Measurements from ENCODE around the gene EOGT.

EOGT gene

GRCh38 chr3:69011096-69011730 lies 2.3 kb downstream of the EOGT start:
- H3K4me3 ChIP-seq (ENCODE audit: low read depth in 1 of 5, low read length in 5 of 5) = no peak overlapping the region
- peaks cover 2 to 37% (median 33%) of the 10 kb centered on the region in 5 donors for H3K4me1 ChIP-seq (ENCODE audit: control insufficient read depth in 5 of 5, insufficient read depth in 5 of 5, low read length in 5 of 5)
- H3K27ac ChIP-seq (ENCODE audit: low read depth, low read length) = peak overlapping the region; percentile 96

GRCh38 chr3:69009559-69010410 lies 3.7 kb downstream of the EOGT start:
- no peaks in the 10 kb centered on the region for H3K9me3 ChIP-seq (ENCODE audit: control insufficient read depth in 5 of 5, low read length in 5 of 5)
- H3K4me3 ChIP-seq (ENCODE audit: low read depth in 1 of 5, low read length in 5 of 5) = no peak overlapping the region
- peak overlapping the region; percentile 96 for H3K27ac ChIP-seq (ENCODE audit: low read depth, low read length)
- H3K4me1 ChIP-seq (ENCODE audit: control insufficient read depth in 5 of 5, insufficient read depth in 5 of 5, low read length in 5 of 5) = peaks cover 2 to 40% (median 33%) of the 10 kb centered on the region in 5 donors
- peak overlapping the region in 1 of 5 donors; percentile 34 for H3K9ac ChIP-seq (ENCODE audit: low read length in 5 of 5)
- H3K27me3 ChIP-seq (ENCODE audit: control insufficient read depth in 5 of 5, insufficient read depth in 4 of 5, low read length in 5 of 5) = no peaks in the 10 kb centered on the region
- H3K36me3 ChIP-seq (ENCODE audit: control insufficient read depth in 5 of 5, insufficient read depth in 5 of 5, low read length in 5 of 5) = peaks cover 17 to 34% (median 26%) of the 10 kb centered on the region in 5 donors

More at GRCh38 chr3:69011096-69011730, 2.3 kb downstream of the EOGT start:
- Histone ChIP-seq H3K9ac (ENCODE audit: low read length in 5 of 5) (peak overlapping the region in 1 of 5 donors; percentile 88), H3K36me3 (ENCODE audit: control insufficient read depth in 5 of 5, insufficient read depth in 5 of 5, low read length in 5 of 5) (peaks cover 10 to 21% (median 19%) of the 10 kb centered on the region in 5 donors), H3K27me3 (ENCODE audit: control insufficient read depth in 5 of 5, insufficient read depth in 4 of 5, low read length in 5 of 5) (no peaks in the 10 kb centered on the region), H3K9me3 (ENCODE audit: control insufficient read depth in 5 of 5, low read length in 5 of 5) (no peaks in the 10 kb centered on the region)

- no peak overlapping the region for H3K9ac ChIP-seq (ENCODE audit: low read length in 5 of 5)
- peaks cover 22 to 42% (median 33%) of the 10 kb centered on the region in 5 donors for H3K36me3 ChIP-seq (ENCODE audit: control insufficient read depth in 5 of 5, insufficient read depth in 5 of 5, low read length in 5 of 5)
These were observed 4.5 kb downstream of the EOGT start for GRCh38 chr3:69008980-69009379.

DNA sequence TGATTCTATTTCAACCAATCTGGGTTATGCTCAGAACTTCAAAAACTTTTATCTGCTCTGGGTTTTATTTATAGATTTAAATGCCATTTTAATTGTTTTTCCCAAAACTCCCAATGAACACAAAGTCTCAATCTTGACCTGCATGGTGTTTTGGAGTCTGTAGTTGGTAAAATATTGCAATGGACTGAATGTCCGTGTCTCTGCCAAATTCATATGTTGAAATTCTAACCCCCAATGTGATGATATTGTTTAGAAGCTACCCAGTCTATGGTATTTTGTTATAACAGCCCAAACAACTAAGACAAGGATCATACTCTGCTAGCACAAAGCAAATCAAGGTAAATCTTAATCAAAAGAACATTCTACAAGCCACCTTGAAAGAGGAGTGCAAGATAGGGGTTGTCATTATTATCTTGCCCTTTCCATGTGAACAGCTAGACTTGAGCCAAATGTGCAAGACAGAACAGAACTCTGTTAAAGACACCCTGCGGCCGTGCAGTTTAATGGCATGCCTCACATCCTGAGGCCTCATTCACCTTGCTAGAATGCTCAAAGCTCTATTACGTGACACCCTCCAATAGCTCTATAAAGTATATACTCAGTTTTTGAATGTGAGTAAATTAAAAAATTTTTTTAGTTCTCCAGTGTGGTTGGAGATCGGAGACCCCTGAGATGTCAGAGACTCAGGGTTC lies 7.5 kb downstream of the EOGT start:
- Histone ChIP-seq H3K9ac (ENCODE audit: low read length in 5 of 5) (no peak overlapping the region), H3K36me3 (ENCODE audit: control insufficient read depth in 5 of 5, insufficient read depth in 5 of 5, low read length in 5 of 5) (peaks cover 32 to 72% (median 58%) of the 10 kb centered on the region in 5 donors), H3K27ac (ENCODE audit: low read depth, low read length) (no peak overlapping the region), H3K27me3 (ENCODE audit: control insufficient read depth in 5 of 5, insufficient read depth in 4 of 5, low read length in 5 of 5) (no peaks in the 10 kb centered on the region), H3K4me3 (ENCODE audit: low read depth in 1 of 5, low read length in 5 of 5) (no peak overlapping the region), H3K4me1 (ENCODE audit: control insufficient read depth in 5 of 5, insufficient read depth in 5 of 5, low read length in 5 of 5) (peaks cover 2 to 19% (median 15%) of the 10 kb centered on the region in 5 donors), H3K9me3 (ENCODE audit: control insufficient read depth in 5 of 5, low read length in 5 of 5) (no peaks in the 10 kb centered on the region)

More at GRCh38 chr3:69008980-69009379, 4.5 kb downstream of the EOGT start:
- Histone ChIP-seq H3K9me3 (ENCODE audit: control insufficient read depth in 5 of 5, low read length in 5 of 5) (no peaks in the 10 kb centered on the region), H3K4me3 (ENCODE audit: low read depth in 1 of 5, low read length in 5 of 5) (no peak overlapping the region), H3K27ac (ENCODE audit: low read depth, low read length) (peak overlapping the region; percentile 96), H3K27me3 (ENCODE audit: control insufficient read depth in 5 of 5, insufficient read depth in 4 of 5, low read length in 5 of 5) (no peaks in the 10 kb centered on the region), H3K4me1 (ENCODE audit: control insufficient read depth in 5 of 5, insufficient read depth in 5 of 5, low read length in 5 of 5) (peaks cover 2 to 36% (median 28%) of the 10 kb centered on the region in 5 donors)

- no peak overlapping the region for H3K9ac ChIP-seq (ENCODE audit: low read length in 5 of 5)
- peaks cover 37 to 75% (median 58%) of the 10 kb centered on the region in 5 donors for H3K36me3 ChIP-seq (ENCODE audit: control insufficient read depth in 5 of 5, insufficient read depth in 5 of 5, low read length in 5 of 5)
- H3K27me3 ChIP-seq (ENCODE audit: control insufficient read depth in 5 of 5, insufficient read depth in 4 of 5, low read length in 5 of 5) = no peaks in the 10 kb centered on the region
- H3K9me3 ChIP-seq (ENCODE audit: control insufficient read depth in 5 of 5, low read length in 5 of 5) = no peaks in the 10 kb centered on the region
- no peak overlapping the region for H3K4me3 ChIP-seq (ENCODE audit: low read depth in 1 of 5, low read length in 5 of 5)
- no peak overlapping the region for H3K27ac ChIP-seq (ENCODE audit: low read depth, low read length)
- peaks cover 2 to 18% (median 14%) of the 10 kb centered on the region in 5 donors for H3K4me1 ChIP-seq (ENCODE audit: control insufficient read depth in 5 of 5, insufficient read depth in 5 of 5, low read length in 5 of 5)
These were observed 8.3 kb downstream of the EOGT start for GRCh38 chr3:69005071-69005790.

GRCh38 chr3:69004138-69004537 lies 9.3 kb downstream of the EOGT start:
- Histone ChIP-seq H3K9ac (ENCODE audit: low read length in 5 of 5) (no peak overlapping the region), H3K4me3 (ENCODE audit: low read depth in 1 of 5, low read length in 5 of 5) (no peak overlapping the region), H3K4me1 (ENCODE audit: control insufficient read depth in 5 of 5, insufficient read depth in 5 of 5, low read length in 5 of 5) (peaks cover 2 to 10% (median 6%) of the 10 kb centered on the region in 5 donors), H3K9me3 (ENCODE audit: control insufficient read depth in 5 of 5, low read length in 5 of 5) (no peaks in the 10 kb centered on the region), H3K27ac (ENCODE audit: low read depth, low read length) (no peak overlapping the region), H3K36me3 (ENCODE audit: control insufficient read depth in 5 of 5, insufficient read depth in 5 of 5, low read length in 5 of 5) (peaks cover 37 to 86% (median 63%) of the 10 kb centered on the region in 5 donors), H3K27me3 (ENCODE audit: control insufficient read depth in 5 of 5, insufficient read depth in 4 of 5, low read length in 5 of 5) (no peaks in the 10 kb centered on the region)

DNA sequence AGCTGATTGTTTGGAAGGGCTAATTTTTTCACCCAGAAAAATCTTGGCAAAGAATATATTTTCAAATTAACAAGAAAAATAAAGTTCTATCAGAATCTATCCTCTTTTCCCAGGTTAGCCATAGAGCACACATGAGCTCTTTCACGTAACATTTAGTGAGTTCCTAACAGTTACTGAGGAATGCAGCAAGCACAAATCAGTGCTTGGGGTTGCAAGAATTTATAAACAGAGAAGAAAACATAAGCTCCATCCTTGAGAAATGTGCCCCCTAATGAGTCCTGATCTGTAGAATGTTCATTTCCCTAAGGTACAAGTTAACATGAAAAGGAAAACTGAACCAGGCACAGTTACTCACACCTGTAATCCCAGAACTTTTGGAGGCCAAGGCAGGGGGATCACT lies 13.9 kb downstream of the EOGT start:
- no peaks in the 10 kb centered on the region for H3K4me1 ChIP-seq (ENCODE audit: control insufficient read depth in 5 of 5, insufficient read depth in 5 of 5, low read length in 5 of 5)
- no peaks in the 10 kb centered on the region for H3K27me3 ChIP-seq (ENCODE audit: control insufficient read depth in 5 of 5, insufficient read depth in 4 of 5, low read length in 5 of 5)
- peaks cover 35 to 87% (median 73%) of the 10 kb centered on the region in 5 donors for H3K36me3 ChIP-seq (ENCODE audit: control insufficient read depth in 5 of 5, insufficient read depth in 5 of 5, low read length in 5 of 5)
- H3K9me3 ChIP-seq (ENCODE audit: control insufficient read depth in 5 of 5, low read length in 5 of 5) = no peaks in the 10 kb centered on the region
- no peak overlapping the region for H3K27ac ChIP-seq (ENCODE audit: low read depth, low read length)
- H3K4me3 ChIP-seq (ENCODE audit: low read depth in 1 of 5, low read length in 5 of 5) = no peak overlapping the region
- H3K9ac ChIP-seq (ENCODE audit: low read length in 5 of 5) = no peak overlapping the region

GRCh38 chr3:68999158-68999557 lies 14.3 kb downstream of the EOGT start:
- H3K9me3 ChIP-seq (ENCODE audit: control insufficient read depth in 5 of 5, low read length in 5 of 5) = no peaks in the 10 kb centered on the region
- H3K27me3 ChIP-seq (ENCODE audit: control insufficient read depth in 5 of 5, insufficient read depth in 4 of 5, low read length in 5 of 5) = no peaks in the 10 kb centered on the region
- H3K36me3 ChIP-seq (ENCODE audit: control insufficient read depth in 5 of 5, insufficient read depth in 5 of 5, low read length in 5 of 5) = peaks cover 32 to 87% (median 74%) of the 10 kb centered on the region in 5 donors
- H3K9ac ChIP-seq (ENCODE audit: low read length in 5 of 5) = no peak overlapping the region
- no peak overlapping the region for H3K27ac ChIP-seq (ENCODE audit: low read depth, low read length)
- no peak overlapping the region for H3K4me3 ChIP-seq (ENCODE audit: low read depth in 1 of 5, low read length in 5 of 5)
- H3K4me1 ChIP-seq (ENCODE audit: control insufficient read depth in 5 of 5, insufficient read depth in 5 of 5, low read length in 5 of 5) = no peaks in the 10 kb centered on the region

DNA sequence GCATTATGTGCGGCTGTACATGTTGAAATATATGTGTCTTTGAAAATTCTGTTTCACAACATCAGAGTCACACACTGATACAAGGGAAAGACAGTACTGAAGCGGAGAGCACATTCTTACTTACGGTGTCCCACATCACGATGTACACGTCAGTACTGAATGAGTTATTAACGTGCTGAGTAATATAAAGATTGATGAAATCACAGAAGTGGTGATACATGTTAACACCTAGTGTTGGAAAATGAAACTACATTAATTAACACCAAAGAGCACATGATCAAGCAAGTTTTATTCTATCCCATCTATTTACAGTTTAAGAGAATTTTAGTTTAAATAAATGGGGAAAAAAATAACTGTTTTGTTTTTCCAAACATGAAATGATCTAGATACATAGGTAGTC lies 15.6 kb downstream of the EOGT start:
- Histone ChIP-seq H3K9me3 (ENCODE audit: control insufficient read depth in 5 of 5, low read length in 5 of 5) (no peaks in the 10 kb centered on the region), H3K27ac (ENCODE audit: low read depth, low read length) (no peak overlapping the region), H3K4me3 (ENCODE audit: low read depth in 1 of 5, low read length in 5 of 5) (no peak overlapping the region), H3K4me1 (ENCODE audit: control insufficient read depth in 5 of 5, insufficient read depth in 5 of 5, low read length in 5 of 5) (peaks cover 0 to 3% (median 0%) of the 10 kb centered on the region in 5 donors), H3K9ac (ENCODE audit: low read length in 5 of 5) (no peak overlapping the region), H3K36me3 (ENCODE audit: control insufficient read depth in 5 of 5, insufficient read depth in 5 of 5, low read length in 5 of 5) (peaks cover 23 to 82% (median 64%) of the 10 kb centered on the region in 5 donors), H3K27me3 (ENCODE audit: control insufficient read depth in 5 of 5, insufficient read depth in 4 of 5, low read length in 5 of 5) (no peaks in the 10 kb centered on the region)
